ENCODE measurements around the gene CEP112.

The CEP112 gene

DNA sequence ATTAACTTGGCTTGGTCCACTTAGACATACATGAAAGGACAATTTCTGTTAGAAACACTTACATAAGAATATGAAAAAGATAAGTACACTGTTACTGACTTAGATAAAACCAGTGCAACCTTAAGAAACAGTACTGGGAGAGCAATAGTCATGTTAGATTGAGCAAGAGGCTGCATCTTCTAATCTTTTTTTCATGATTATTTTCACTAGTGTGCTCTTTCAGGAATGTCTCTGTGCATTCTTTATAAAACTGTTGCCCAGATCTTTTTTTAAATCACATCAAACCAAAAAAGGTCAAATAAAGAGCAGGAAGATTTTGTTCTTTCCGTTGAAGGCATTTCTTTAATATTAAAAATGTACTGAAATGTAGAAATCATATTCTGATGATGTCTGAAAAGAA is 529.7 kb downstream of the CEP112 start:
- DNase-seq (ENCODE audit: insufficient read length, low spot score) (no peak), FAIRE-seq (no peak)
- TF ChIP-seq, protein P1, sequence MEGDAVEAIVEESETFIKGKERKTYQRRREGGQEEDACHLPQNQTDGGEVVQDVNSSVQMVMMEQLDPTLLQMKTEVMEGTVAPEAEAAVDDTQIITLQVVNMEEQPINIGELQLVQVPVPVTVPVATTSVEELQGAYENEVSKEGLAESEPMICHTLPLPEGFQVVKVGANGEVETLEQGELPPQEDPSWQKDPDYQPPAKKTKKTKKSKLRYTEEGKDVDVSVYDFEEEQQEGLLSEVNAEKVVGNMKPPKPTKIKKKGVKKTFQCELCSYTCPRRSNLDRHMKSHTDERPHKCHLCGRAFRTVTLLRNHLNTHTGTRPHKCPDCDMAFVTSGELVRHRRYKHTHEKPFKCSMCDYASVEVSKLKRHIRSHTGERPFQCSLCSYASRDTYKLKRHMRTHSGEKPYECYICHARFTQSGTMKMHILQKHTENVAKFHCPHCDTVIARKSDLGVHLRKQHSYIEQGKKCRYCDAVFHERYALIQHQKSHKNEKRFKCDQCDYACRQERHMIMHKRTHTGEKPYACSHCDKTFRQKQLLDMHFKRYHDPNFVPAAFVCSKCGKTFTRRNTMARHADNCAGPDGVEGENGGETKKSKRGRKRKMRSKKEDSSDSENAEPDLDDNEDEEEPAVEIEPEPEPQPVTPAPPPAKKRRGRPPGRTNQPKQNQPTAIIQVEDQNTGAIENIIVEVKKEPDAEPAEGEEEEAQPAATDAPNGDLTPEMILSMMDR (IDR thresholded peaks at IDR 0.05; ENCODE audit: insufficient read depth, missing control alignments), result no peak

DNA sequence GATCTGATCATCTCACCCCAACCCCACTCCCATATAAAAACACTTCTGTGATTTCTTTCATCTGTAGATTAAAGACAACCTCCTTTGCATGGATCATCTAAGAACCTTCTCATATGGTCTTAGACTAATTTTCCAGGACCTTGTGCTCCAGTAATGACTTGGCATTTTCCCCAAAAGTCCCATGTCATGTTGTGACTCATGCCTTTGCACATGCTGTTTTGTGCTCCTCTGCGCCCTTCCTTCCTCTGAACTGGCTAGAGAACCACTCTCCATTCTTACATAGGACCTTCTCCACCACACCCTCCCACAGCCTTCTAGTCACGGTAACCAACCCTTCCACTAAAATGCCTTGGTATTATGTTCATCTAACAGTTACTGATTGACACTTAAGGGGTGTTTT is 531.0 kb downstream of the CEP112 start:
- DNase-seq (ENCODE audit: insufficient read length, low spot score) (no peak), FAIRE-seq (no peak)
- TF ChIP-seq, protein P1 (IDR thresholded peaks at IDR 0.05; ENCODE audit: insufficient read depth, missing control alignments), result no peak

DNA sequence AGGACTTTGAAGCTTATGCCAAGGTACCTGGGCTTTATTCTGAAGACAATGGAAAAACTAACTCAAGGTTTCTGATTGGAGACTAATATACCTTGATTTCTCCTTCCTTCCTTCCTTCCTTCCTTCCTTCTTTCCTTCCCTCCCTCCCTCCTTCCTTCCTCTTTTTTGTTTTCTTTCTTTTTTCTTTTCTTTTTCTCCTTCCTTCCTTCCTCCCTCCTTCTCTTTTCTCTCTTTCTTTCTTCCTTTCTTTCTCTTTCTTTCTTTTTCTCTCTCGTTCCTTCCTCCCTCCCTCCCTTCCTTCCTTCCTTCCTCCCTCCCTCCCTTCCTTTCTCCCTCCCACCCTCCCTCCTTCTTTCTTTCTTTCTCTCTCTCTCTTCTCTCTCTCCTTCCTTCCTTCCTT is 531.9 kb downstream of the CEP112 start:
- FAIRE-seq, result no peak
- TF ChIP-seq, protein P1 (IDR thresholded peaks at IDR 0.05; ENCODE audit: insufficient read depth, missing control alignments), result no peak

DNA sequence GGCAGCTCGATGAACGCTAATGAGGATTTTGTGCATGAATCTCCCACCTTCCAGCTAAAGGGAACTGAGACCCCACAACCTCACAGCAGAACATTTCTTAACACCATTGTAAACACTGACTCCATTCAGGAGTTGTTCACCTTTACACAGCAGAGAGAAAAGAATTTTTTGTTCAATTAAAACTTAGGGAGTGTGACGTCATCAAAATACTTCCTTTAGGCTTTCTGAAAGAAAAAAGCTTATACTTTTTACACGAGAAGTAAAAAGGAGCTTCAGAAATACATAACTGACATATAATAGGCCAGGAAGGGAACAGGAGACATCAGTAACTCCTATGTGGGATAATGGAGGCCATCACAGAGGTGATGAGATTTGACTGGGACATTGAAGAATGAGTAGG is 532.4 kb downstream of the CEP112 start:
- FAIRE-seq (no peak), DNase-seq (ENCODE audit: insufficient read length, low spot score) (no peak)
- TF ChIP-seq, protein P1 (IDR thresholded peaks at IDR 0.05; ENCODE audit: insufficient read depth, missing control alignments), result no peak

More for the DNA sequence above, 531.9 kb downstream of the CEP112 start:
- no peak for DNase-seq (ENCODE audit: insufficient read length, low spot score)

DNA sequence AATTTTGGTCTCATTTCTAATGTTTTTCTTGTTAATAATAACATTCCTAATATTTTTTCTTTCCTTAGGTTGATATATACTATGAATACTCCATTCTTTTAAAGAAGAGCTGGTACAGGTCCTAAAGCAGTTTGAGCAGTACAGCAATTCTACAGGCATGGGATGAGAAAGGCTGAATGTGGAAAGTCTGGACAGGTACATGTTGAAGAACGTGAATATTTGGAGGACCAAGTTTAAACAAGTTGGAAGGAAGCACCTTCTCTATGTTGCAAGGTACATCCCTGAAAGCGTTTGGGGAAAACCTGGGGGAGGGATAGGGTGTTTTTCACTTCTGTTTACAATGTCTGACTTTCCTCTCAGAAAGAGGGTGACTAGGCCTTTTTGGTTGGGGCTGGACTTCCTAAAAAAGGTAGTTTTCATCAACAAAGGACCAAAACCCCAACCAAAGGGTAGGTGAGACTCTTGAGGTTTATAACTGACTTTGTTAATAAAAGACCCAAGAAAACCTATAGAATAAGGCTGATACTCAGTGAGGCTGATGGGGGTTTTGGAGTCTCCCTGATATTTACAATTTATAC is 534.6 kb downstream of the CEP112 start:
- TF ChIP-seq, protein P1 (IDR thresholded peaks at IDR 0.05; ENCODE audit: insufficient read depth, missing control alignments), result no peak
- no peak for FAIRE-seq
- no peak for DNase-seq (ENCODE audit: insufficient read length, low spot score)

DNA sequence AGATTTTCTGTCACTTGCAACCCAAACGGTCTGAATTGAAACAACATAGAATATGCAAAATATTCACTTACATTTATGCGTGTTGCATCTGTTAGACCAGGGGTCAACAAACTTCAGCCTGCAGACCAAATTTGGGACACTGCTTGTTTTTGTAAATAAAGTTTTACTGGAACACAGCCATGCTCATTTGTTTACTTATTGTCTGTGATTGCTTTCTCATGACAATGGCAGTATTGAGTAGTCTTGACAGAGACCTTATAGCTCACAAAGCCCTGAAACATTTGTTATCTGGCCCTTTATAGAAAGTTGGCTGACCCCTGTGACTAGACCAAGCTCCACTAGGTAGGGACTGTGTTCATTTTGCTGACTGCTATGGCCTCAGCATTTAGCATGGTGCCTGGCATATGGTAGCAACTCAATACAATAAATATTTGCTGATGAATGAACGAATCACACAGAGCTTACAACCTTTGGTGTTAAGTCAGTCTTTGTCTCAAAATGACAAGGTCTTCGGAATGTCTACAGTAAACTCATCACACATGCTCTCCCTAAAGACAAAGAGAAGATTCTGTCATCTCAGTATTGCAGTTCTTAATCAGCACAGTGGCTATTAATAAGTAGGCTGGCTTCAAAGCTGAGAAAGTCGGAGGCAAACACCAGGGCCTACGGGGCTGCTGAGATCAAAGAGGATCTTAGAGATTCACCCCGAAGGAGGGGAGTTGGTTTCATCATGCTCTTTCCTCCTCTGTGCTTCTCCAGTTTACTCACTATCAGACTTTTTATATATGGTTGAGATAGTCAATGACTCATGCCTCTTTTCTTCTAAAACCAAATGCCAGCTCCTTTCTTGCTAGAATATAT is 535.3 kb downstream of the CEP112 start:
- FAIRE-seq (no peak), DNase-seq (ENCODE audit: insufficient read length, low spot score) (no peak)
- TF ChIP-seq, protein P1 (IDR thresholded peaks at IDR 0.05; ENCODE audit: insufficient read depth, missing control alignments), result no peak

DNA sequence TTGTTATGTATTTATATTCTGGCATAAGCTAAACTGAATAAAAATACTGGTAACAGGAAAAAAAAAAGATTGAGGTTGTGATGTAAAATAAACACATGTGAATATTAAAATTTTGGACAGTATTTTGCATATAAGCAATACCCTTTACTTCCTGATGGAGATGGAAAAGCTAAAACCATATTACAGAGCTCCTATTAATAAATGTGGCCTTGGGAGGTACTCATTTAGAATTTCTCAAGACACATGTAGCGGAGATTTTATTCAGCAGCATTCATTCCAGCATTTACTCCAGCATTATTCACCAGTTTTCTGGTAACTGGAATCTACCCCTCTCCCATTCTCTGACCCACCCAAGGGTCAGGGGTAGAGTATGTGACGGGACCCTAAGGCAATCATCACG is 536.2 kb downstream of the CEP112 start:
- no peak for DNase-seq (ENCODE audit: insufficient read length, low spot score)
- TF ChIP-seq, protein P1 (IDR thresholded peaks at IDR 0.05; ENCODE audit: insufficient read depth, missing control alignments), result no peak
- no peak for FAIRE-seq
